Neural progenitor cell (in vitro differentiated cells): ENCODE data around the gene TELO2.

ENCODE experiments used
- CTCF ChIP-seq: fragments of 200-600 bp; sonication (generic); IDR thresholded peaks from 2 replicates; pipeline ENCODE4 v1.5.1; 2017; ENCODE audit warnings: antibody characterized with exemption, mild to moderate bottlenecking
- EZH2 ChIP-seq: fragments of 200-600 bp; sonication (generic); IDR thresholded peaks from 2 replicates; pipeline ENCODE4 v1.6.1; 2017; ENCODE audit warnings: antibody characterized with exemption, mild to moderate bottlenecking, moderate library complexity
- EZH2phosphoT487 ChIP-seq: fragments of 200-600 bp; sonication (generic); IDR thresholded peaks from 2 replicates; pipeline ENCODE4 v1.6.1; 2017; ENCODE audit warnings: antibody characterized with exemption

GRCh38 chr16:1505073-1505844, 12.1 kb downstream of the TELO2 start:
- TF ChIP-seq CTCF (no peak), EZH2 (no peak), EZH2phosphoT487 (no peak)
